ENCODE results near the gene EBF3.
"Not testable (repeated sequence)": the region's sequence is repeated elsewhere in the genome, so short reads cannot be mapped to it uniquely, and the experiment has no call there.

Gene EBF3

DNA sequence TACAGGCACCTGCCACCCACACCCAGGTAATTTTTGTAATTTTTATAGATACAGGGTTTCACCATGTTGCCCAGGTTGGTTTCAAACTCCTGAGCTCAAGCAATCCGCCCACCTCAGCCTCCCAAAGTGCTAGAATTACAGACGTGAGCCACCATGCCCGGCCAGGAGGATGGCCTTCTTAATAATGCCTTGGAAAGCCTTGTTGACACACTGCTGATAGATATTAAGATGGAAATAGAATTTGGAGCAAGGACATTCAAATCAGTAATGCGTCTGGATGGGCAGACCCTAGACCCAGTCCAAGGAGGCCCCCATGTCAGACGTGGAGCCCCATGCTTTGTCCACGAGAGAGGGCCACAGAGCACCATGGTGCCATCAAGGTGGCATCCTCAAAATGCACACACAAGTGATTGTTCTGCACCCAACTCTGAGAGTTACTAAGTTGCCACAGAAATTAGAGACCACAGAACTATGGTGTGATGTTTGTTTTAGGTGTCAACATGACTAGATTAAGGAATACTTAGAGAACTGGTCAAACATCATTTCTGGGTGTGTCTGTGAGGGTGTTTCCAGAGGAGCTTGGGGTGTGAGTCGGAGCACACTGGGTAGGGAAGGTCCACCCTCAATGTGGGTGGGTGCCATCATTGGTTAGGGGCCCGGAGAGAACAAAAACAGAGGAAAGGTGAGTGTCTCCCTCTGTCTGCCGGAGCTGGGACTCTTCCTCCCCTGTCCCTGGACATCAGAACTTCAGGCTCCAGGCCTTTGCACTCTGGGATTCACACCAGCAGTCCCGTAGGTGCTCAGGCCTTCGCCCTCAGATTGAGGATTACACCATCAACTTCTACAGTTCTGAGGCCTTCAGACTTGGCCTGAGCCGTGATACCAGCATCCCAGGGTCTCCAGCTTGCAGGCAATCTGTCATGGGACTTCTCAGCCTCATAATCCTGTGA, 34.5 kb downstream of the EBF3 start:
- DNase-seq (ENCODE audit: low read depth): no peak

DNA sequence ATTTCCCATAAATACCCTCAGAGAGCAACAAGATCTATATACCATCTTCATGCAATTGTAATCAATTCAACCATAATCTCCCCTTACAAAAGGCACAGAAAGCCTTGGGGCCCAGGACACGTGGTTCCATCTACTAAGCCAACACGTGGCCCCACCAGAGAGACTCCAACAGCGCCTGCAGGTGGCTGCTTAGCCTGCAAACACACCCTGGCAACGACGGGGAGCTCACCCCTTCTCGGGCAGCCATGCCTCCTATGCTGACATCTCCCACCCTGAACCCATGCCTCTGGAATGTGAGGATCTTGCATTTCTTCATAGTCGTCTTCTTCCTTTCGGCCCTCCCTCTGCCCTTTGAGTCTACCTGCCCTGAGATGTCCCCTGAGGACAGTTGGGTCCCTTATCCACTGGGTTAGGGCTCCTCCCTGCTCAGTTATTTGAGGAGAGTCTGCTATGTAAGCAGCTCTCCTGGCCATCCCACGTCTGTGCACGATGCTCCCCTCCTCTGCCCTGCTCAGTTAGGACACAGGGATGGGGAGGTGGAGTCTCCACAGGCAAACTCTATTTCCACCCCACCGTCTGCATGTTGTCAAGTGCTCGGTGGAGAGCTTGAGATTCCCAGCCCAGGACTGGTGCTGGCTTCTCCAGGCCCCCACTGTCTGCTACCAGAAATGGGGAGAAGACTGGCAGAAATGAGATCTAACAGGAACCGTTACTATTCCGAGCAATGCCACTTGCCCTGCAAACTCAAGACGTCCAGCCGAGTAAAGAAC, 36.5 kb downstream of the EBF3 start:
- no peak for DNase-seq (ENCODE audit: low read depth)

DNA sequence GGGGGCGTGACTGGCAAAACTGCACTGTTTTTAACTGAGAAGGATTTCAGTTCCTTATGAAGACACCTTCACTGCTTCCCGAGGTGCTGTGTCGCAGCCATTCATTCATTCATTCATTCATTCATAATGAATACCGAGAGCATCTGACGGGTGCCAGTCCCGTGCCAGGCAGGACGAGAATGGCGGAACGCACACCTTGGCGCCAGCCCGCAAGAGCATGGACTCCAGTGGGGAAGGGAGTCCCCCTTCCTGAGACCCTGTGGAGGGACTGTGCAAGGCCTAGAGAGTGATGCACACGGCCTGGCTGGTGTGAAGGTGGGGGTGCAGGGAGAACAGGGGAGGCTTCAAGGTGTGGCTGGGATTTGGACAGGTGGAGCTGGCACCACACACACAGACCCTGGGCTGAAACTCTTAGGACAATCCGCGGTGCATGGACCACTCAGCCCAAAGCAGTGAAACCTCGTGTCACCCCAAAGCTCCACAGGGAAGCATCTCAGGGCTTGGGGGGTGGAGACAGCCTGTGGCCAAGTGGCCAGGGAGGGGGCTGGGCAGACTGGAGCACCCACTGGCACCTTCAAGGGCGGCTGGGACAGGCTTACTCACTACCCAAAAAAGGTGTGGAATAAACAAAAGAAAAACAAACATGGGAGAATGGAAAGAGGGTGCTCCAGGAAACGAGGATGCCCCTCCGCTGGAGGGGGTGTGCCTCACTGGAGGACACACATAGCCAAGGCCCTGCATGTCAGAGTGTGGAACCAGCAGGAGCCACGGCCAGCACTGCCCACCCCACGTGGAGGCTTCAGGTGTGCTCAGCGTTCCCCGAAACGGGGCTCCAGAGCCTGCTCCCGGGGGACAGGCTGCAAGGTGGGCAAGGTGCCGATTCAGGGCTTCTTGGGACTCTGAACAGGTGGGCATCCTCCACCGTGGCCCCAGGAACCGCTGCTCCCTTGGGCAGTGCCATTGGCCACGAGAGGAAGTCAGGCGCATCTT, 37.7 kb downstream of the EBF3 start:
- DNase-seq (ENCODE audit: low read depth): no peak

DNA sequence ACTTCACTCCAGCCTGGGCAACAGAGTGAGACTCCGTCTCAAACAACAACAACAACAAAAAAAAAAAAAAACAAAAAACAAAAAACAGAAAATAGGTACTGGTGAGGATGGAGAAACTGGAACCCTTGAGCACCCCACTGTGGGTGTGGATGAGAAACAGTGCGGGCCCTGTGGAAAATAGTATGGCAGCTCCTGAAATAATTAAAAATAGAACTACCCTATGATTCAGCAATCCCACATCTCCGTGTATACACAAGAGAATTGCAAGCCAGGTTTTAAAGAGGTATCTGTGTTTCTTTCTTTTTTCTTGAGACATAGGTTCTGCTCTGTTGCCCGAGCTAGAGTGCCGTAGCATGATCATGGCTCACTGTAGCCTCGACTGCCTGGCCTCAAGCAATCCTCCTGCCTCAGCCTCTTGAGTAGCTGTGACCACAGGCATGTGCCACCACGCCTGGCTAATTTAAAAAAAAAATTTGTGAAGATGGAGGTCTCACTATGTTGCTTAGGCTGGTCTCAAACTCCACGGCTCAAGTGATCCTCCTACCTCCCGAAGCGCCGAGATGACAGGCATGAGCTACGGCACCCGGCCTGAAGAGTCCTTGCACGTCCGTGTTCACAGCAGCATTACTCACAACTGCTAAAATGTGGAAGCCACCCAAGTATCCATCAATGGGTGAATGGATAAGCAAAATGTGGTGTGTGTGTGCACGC, 39.5 kb downstream of the EBF3 start:
- no peak for DNase-seq (ENCODE audit: low read depth)

DNA sequence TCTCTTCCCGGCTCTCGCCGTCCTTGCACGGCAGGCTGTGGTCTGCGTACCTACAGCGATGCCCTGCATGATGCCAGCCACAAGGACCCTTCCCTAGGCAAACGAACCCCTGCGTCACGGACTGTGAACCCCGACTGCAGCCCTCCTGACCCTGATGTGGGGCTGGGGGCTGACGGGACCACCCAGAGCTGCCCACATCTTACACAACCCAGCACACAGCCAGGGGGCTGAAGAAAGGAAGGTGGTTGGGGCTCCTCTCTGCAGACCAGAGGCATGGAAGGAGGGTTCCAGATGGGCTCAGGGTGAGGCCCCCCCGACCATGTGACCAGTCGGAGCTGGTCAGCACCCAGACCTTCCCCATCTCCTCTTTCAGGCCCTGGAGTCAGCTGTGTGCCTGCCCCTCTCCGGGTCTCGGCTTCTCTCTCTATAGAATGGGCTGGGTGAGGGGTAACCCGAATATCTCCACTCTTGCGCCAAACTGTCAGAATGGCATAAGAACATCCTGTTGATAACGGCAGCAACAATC, 41.4 kb downstream of the EBF3 start:
- no peak for DNase-seq (ENCODE audit: low read depth)

DNA sequence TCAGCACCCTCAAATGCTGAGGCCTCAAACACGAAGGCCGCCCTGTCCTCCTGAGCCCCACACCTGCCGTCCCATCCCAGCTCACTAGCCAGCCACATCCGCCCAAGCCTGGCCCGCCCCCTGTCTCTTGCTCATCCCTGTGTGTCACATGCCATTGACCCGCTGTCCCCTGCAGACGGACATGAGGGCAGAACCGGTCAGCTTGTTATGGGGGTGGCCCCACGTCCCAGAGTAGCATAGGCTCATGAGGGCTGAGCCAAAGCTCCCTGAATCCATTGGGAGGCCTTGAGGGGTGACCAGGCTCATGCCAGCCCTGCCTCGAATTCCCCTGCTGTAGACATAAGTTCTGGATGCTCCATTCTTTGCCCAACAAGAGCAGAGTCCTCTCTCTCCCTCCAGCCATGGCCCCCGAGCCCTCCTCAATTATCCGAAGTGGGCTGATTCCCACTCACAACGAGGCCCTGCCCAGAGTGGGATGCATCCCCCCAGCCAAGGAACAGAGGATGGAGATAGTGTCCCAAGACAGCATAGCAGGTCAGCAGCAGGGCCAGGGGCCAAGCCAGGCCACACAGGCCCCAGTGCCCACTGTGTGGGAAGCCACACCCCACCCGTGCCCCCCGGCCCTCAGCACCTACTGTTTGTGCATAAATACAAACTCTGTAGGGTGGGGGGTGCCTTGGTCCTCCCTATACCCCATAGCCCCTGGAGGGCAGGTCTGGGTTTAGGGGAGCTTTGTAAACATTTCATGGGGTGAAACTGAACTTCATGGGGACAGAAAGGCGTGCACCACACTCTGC, 42.1 kb downstream of the EBF3 start:
- DNase-seq (ENCODE audit: low read depth): no peak

DNA sequence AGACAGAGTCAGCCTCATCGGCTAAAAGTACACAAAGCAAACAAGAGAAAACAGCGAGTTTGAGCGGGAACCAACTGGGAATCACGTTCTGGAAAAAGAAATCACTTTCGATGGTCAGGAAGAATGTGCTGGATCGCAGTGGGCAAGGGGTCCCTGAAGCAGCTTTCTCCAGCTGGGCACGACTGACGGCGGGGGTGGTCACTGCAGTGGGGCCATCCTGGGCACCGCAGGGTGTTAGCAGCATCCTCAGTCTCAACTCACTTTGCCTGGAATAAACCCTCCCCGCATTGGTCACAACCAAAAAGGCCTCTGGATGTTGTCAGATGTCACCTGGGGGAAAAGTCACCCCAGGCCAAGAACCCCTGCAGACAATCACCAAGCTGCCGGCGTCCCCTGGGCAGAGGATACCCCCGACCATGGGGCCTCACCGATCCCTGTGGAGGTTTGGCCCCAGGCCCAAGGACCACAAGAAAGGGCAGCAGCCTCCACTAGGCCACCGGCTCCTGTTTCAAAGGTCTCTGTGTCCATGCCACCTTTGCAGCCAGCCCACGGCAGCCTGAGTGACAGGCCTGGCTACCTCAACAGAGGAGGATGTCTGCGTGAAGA, 42.9 kb downstream of the EBF3 start:
- DNase-seq (ENCODE audit: low read depth): no peak

DNA sequence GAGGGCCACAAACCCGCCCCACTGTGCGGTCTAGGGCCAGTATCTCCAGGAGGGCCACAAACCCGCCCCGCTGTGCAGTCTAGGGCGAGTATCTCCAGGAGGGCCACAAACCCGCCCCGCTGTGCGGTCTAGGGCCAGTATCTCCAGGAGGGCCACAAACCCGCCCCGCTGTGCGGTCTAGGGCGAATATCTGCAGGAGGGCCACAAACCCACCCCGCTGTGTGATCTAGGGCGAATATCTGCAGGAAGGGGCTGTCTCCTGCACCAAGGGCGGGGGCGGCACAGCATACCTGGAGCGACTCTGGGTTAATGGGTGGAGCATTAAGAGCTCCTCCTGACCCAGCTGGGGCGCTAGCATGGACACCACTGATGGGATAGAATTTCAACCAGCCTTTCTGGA, 43.9 kb downstream of the EBF3 start:
- not testable (repeated sequence) for DNase-seq (ENCODE audit: low read depth)

DNA sequence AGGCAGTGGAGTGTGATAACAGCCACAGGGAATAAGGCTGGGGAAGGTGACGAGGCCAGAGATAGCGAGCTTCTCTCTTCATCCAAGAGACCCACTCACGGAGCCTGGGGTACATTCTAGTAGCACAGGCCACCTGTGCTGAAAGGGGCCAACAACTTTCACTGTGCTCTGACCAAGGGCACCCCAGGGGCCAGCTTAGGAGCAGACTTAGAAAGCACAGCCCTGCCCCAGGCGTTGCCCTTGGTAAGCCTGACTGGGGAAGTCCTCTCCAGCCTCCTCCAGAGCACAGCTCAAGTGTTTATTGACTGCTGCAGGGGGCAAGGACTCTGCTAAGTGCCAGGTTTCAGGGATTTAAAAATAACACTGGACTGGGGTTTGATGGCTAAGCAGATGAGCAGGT, 44.7 kb downstream of the EBF3 start:
- DNase-seq (ENCODE audit: low read depth): no peak

DNA sequence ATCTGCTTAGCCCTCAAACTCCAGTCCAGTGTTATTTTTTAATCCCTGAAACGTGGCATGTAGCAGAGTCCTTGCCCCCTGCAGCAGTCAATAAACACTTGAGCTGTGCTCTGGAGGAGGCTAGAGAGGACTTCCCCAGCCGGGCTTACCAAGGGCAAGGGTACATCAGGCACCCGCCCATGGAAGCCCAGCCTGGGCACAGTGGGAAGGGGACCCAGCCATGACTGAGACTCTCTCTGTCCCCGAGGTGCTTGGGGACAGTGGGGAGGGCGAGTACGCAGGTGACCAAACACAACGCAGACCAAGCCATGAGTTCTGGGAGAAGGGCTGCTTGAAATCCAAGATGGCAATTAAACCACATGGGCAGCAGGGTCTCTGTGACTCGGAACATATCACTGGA, 45.2 kb downstream of the EBF3 start:
- no peak for DNase-seq (ENCODE audit: low read depth)

DNA sequence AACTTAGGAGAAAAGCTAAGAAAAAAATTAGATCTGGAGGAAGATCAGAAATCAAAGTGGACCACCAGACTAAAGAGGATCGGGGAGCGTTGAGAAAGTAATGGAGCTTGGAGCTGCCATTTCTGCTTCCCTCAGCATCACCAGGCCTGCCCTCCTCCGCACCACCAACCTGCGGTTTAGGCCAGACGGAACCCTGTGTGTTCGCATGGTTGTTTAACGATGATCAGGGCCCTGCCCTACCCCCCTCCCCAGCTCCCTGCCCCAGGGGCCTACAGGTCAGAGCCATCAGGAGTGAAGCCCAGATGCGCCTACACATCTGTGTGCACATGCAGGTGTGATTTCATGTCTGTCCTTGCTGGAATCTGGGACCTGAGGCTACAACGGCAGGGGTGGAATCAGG, 45.7 kb downstream of the EBF3 start:
- DNase-seq (ENCODE audit: low read depth): no peak

DNA sequence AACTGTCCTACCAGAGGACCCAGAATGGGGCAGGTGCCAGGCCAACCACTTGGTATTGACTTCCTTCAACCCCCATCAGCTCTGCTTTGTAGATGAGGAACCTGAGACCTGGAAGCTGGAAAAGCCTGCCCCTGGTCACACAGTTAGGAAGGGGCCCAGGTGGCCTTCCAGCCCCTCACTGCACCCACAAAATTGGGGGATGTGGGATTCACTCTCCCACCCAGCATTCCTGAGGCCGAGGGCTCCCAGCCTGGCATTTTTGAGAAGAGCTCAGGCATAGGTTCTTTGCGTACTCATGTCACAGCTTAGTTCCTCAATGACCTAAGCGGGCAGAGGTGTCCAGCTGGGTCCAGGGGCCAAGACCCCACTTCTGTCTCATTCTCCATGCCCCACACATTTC, 46.1 kb downstream of the EBF3 start:
- DNase-seq (ENCODE audit: low read depth): no peak

DNA sequence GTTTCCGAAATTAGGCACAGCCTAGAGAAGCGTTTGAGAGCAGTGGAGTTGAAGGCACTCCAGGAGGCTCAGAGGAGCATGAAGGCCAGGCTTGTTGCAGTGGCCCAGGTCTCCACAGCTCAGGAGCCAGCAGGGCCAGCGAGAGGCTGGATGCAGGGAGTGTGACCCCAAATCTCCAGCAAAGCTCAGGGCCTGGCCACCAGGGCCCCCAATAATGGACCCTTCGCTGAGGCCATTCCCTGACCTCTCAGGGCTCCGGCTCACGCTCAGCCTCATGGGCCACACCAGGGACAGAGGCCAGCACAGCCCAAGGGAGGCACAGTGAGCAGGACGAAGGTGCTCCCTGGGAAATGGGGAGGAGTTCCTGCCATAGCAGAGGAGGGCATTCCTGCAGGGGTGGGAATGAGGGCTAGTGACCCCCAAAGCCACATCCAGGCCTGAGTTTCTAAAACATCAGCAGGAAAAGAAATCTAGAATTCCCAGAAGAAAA, 47.5 kb downstream of the EBF3 start:
- no peak for DNase-seq (ENCODE audit: low read depth)

DNA sequence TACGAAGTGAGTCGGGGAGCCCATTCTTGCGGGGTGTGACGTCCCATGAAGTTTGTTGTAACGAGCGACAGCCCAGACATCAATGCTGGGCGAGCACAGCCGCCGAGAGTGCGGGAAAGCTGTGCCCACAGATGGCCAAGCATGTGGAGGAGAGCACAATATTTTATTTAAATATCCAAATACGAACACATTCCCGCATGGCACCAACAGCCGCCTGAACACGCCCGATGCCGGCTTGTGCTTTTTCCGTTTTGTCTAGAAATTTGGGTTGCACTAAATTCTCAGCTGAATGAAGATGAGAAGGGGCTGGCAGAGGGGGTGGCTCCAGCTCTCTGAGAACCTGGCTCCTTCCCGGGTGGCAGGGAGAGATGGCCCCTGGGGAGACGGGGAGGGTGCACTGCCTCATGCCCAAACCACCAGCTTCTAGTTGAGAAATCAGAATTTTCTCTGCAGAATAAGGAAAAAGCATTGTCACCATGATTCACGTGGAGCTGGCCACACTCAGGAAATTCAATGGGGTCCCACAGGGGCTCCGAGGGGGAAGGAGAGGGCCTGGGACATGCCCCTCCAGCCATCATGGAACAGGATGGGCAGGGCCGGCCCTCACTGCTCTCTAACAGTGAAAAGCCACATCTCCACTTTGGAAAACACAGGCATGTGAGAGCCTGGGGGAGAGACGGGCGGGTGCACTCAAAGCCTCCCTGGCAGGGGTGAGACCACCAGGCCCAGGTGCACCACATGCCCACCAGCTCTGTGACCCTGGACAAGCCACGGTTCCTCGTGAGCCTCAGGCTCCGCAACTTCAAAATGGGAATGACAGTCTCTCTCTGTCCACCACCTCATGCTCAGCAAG, 48.3 kb downstream of the EBF3 start:
- DNase-seq (ENCODE audit: low read depth): no peak

DNA sequence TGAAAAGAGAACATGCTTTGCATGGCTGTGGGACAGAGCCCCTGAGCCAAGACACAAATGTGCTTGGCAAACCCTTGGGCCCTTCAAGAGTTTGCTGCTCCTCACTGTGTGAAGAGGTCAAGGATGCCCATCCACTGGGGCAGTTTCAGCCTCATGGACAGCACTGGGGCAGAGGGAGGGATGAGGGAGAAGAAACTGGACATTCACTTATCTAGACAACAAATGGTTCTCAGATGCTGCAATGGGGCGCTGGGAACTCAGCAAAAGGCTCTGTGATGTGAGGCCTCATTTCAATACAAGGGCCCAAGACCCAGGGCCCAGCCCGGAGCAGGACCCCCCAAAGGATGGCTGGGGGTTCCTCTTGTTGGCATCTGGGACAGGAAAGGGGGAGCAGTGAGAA, 49.1 kb downstream of the EBF3 start:
- DNase-seq (ENCODE audit: low read depth): no peak

DNA sequence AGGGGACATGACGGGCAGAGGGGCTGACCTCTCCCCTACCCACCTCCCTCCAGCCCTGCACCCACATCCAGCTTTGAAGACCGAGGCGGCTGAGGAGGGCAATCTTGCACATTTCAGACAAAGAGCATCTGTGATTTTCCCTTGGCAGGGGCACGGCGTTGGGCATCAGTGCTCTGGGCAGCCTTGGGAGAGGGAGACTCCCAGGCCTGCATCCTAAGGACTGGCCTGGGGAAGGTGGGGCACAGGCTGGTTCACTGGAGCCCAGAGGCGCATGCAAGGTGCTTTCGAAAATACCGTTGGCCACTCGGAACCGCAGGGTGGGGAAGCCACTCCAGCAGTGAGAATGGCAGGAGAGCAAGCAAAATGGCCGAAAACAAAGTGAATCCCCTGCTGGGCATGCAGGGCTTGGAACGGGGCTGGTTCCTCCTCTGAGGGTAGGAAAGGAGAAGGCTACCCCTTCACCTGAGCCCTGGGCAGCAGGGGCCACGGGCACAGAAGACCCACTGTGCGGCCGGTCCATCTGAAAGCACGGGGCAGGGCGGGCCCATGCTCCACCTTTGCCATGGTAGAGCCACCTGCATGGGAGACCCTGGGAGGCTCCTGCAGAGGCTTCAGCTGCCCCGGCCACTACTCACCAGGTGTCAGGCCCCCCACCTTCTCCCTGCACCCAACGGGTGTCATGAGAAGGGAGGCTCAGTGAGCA, 49.8 kb downstream of the EBF3 start:
- DNase-seq (ENCODE audit: low read depth): no peak

DNA sequence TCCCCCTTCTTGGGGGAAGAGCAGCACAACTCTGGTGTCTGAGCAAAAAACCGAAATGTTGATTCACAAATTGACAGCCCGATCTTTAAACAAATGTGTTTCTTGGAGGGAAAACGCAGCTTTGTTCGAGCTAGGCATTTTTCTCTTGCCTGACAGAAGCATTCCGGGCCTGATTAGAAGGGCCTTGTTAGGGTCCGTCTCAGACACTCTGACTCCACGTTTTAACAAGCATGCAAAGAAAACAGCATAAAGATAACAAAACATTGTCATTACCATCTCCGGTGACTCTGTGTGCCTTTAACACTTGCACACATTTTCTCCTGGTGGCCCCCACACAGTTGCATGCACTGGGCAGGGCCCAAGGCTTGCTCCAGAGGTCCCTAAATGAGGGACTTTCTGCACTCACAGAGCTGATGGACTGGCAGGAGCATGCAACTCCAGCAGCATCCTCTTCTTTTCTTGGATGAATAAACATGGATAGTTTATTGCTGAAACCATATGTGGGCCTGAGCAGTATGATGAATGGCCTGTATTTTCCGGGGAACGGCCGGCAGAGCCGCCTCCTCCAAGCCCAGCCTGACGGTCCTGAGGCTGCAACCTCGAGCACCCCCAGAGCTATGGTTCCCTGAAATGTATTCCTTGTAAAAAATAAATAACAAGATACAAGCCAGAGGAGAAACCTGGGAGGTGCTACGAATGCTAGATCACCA, 50.9 kb downstream of the EBF3 start:
- no peak for DNase-seq (ENCODE audit: low read depth)

Data from GM04504 (cell line).